ENCODE data around the gene ARHGAP44.

ARHGAP44 gene

GRCh38 chr17:13025687-13026086 is 236.4 kb downstream of the ARHGAP44 start:
- DNase-seq (ENCODE audit: low spot score), result no peak

GRCh38 chr17:13027246-13027645 is 237.9 kb downstream of the ARHGAP44 start:
- DNase-seq (ENCODE audit: low spot score), result no peak

- no peak for DNase-seq (ENCODE audit: low spot score)
Observed at GRCh38 chr17:13029340-13029739, 240.0 kb downstream of the ARHGAP44 start.

GRCh38 chr17:13030056-13030455 is 240.8 kb downstream of the ARHGAP44 start:
- DNase-seq (ENCODE audit: low spot score), result no peak

- DNase-seq (ENCODE audit: low spot score), result peak; percentile 43
Observed at GRCh38 chr17:13030459-13031300, 241.4 kb downstream of the ARHGAP44 start.

GRCh38 chr17:13031718-13032350 is 242.5 kb downstream of the ARHGAP44 start:
- peak; percentile 64 for DNase-seq (ENCODE audit: low spot score)

- DNase-seq (ENCODE audit: low spot score), result no peak
Observed at GRCh38 chr17:13035420-13035819, 246.1 kb downstream of the ARHGAP44 start.

- DNase-seq (ENCODE audit: low spot score), result no peak
Observed at GRCh38 chr17:13036751-13037150, 247.5 kb downstream of the ARHGAP44 start.

- no peak for DNase-seq (ENCODE audit: low spot score)
Observed at GRCh38 chr17:13038931-13039665, 249.8 kb downstream of the ARHGAP44 start.
